HG02870 (cell line): Measurements from ENCODE around the gene LRPAP1.

ENCODE experiments used
- ATAC-seq: cut with Tn5 transposase; IDR thresholded peaks from one replicate; pipeline ENCODE4 v1.9.1; 2021; ENCODE audit warnings: mild to moderate bottlenecking, moderate library complexity; ENCODE audit not compliant: unreplicated experiment

The LRPAP1 gene

DNA sequence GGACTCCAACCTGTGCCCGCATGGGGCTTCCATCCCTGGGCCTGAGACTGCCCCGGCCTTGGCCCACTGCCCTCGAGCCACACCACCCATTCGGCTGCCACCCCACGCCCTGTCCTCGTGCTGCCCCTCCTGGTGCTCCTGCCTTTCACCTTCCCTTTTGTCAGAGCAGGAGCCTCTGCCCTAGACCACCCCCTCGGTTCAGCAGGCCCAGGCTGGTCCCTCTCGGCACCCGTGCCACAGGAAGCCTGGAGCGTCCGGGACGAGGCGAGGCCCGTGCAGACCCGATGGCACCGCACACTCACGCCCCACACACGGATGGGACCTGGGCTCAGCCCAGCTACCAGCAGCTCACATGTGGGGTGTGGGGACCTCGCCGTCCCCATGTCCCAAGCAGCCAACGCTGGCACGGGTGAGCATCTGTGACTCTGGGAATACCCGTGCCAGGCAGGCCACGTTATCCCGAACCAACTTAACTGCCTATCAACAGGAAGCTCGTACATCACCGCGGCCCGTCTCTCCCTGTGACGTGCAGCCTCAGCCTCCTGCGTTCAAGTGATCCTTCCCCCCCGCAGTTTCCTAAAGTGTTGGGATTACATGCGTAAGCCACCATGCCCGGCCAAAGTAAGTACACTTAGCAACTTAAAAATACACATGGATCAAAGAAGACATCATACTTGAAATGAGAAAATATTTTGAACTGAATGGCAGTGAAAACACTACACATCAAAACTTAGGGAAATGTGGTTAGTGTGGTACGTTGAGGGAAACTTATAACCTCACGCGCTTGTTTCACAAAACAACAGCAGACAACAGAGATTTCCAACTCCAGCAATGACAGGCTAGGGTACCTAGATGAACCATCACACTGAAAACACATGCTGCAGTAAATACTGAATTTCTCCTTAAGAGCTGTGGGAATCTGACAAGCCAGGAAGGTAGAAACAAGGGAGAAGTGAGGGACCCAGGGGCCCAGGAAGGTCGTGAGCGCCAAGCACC, 29.0 kb downstream of the LRPAP1 start:
- no peak for ATAC-seq

DNA sequence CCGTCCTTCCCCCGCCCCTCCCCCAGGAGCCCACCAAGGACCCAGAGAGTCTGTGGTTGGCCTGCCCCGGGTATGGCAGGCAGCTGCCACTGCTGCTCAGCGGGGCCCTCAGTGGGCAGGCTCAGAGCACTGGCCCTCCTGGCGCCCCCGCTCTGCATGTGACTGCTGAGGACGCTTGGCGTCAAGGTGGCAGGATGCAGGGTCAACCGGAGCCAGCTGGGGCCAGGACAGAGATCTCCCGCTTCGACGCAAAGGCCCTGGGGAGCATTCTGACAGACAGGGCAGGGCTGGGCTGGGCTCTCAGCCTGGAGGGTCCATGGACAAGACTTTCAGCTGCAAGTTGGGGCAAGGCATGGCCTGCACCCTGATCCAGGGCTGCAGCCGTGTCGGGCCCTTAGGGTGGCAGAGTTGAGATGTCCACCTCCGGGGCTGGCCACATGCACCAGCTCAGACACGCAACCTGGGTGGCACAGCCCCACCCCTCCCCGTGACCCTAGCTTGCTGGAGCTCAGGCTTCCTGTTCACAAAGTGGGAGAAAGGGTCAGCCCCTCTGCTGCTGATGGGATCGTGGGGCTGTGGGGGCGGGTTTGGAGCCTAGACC, 30.3 kb downstream of the LRPAP1 start:
- ATAC-seq = no peak

DNA sequence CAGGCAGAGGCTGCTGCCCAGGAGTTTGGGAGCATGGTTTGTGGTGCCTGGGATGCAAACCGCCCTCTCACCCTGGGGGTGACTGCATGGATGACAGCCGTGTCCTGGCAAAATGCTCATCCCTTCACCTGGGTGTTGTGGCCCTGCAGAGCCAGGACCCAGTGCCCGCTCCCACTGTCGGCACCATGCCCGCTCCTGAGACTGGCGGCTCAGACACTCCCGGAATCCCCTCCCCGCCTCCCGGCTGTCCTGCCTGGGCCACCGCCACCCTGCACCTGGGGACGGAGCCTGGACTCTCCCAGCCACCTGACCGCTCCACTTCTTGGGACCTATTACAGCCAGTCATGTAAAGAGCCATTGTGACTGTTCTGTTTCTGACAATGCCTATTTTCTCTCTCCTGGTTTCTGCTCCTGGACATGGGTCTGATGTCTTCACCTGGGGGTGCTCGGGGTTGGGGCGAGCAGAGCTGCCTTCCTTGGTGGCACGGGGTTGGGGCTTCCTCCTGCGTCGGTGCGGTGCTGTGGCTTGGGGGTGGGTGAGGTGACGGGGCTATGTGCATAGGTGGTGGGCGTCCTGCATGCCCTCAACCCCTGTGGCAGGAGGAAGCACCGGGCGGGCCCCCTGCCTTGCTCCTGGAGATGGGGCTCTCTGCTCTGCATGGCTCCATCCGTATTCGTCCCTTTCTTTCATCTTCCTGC, 30.9 kb downstream of the LRPAP1 start:
- no peak for ATAC-seq

DNA sequence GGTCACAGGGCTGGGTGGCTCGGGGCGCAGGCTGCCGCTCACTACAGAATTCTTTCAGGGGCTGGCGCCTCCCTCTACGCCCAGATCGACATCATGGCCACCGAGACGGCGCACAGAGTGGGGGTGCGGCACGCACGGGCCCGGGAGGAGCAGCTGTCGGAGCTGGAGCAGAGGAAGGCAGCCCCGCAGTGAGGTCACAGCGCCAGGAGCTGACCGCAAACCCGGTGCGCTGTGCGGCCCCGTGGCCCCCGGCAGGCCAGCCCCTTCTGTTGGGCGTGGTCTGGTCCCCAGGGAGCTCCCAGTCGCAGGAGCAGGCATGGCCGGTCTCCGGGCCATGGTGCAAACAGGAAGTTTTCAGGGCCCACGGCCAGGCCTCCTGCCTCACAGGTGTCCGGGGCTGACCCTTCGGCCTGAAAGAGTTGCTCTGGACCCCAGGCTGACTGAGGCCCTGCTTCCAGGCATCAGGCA, 31.6 kb downstream of the LRPAP1 start:
- ATAC-seq = no peak

DNA sequence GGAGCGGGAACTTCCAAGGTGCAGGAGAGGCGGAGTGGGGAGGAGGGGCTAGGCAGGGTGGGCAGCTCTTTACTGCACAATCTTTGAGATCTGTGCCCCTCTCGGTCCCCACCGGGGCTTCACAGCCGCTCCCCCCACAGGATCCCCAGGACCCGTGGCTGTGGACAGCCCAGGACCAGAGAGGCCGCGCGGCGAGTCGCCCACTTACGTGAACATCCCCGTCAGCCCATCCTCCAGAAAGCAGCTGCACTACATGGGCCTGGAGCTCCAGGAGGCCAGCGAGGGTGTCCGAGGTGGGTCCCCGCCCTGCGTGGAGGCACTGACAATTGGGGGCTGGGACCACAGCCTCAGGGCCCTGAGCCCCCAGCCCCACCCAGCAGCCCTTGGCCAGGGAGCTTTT, 32.1 kb downstream of the LRPAP1 start:
- no peak for ATAC-seq

DNA sequence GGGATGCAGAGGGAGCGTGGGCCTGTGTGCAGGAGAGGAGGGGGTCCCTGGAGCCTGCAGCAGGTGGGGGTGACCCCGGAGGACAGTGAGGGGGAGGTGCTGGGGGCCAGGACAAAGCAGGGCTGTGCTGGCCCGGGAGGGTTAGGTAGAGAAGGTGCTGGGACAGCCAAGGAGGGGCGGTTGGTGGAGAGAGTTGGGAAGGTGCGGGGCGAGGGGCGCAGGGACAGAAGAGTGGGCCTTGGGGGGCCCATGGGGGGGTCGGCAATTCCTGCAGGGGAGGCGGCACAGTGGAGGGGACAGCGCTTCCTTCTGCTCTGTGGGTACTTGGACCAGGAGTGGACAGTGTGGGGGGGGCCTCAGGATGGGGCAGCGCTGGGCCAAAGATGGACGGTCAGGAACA, 32.5 kb downstream of the LRPAP1 start:
- ATAC-seq = no peak

DNA sequence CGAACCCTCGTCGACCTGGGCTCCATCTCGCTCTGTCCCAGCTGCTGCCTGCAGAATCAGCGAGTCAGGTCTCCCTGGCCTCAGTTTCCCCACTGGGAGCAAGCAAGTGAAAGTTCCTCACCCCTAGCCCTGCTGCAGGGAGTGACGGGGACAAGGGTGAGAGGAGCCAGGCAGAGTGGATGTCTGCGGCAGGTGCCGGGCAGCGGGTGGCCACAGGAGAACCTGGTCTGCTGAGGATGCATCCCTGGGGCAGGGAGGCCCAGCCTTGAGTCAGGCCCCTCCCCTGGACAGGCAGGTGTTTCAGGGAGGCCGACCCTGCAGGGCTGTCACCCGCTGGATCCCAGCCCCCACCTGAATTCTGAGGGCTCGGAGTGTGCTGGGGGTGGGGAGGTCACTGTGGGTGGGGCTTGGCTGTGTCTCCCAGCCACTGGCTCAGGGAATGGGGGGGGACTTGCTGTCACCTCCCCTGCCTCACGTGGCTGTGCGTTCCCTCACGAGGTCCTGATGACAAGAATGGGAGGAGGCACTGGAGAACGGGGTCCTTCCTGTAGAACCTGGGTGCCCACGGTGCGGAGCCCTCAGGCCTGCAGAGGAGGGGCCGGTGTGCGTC, 33.2 kb downstream of the LRPAP1 start:
- no peak for ATAC-seq

DNA sequence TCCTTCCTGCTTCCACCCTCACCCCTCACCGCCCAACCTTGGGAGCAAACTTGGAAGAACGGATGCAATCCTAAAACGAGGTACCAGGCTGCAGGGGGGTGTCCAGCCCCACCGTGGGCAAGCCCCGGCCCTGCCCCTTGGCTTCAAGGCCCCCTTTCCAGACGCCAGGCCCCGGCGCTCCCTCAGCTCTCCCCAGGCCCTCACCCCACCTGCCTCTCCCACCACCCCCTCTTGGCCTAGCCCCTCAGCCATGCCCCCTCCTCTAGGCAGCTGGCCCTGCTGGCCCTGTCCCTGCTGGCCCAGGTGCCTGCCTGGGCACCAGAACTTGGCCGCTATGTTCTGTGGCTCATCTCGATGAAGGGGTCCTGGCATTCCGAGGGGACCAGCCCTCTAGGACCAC, 33.8 kb downstream of the LRPAP1 start:
- ATAC-seq = no peak

DNA sequence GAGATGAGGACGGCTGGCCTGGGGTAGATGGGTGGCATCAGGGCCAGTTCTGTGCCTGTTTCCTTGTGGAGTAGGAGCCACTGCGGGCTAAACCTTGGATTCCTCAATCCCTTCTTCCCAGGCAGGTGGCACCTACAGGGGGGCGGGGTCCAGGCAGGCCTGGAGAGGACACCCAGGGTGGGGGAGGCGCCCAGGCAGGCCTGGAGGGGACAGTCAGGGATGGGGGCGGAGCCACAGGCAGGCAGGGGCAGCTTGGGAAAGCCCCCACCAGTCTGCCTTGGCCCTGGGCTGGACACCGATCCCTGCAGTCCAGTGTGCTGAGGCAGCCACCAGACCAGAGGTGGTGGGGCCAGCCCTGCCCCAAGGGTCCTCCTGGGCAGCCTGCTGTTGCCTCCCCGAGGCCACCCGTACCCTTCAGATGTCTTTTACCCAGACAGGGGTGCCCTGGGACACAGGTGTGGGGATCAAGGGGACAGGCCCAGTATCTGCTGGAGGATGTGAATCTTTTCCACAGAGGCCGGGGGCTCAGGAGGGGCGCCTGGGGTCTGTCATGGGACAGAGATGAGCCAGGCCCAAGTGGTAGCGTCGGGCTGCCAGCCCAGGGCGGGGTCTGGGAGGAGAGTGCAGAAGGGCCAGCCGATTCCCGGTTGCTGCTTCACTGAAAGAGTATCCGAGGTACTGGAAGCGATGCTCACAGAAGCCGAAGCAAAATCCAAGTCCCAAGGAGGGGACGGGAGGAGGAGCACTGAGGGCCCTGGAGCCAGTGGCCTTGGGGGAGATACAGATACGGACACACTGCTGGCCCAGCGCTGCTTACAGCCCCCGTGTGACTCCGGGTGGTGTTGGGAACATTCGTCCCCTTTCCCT, 34.5 kb downstream of the LRPAP1 start:
- no peak for ATAC-seq

DNA sequence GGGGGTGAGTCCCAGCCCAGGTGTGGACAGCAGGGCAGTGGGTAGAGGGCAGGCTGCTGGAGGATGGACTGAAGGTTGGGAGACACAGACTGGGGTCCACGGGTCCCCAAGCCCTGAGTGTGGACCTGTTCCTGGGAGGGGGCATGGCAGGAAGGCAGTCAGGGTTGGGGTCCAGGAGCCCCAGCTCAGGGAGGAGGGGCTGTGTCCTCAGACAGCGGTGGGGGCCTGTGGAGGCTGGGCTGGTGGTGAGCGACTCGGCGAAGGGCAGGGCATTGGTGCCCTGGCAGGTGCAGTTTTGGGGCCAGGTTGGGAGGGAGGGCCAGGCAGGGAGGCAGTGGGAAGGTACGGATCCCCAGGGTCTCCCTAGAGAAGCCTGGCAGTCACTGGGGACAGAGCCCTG, 35.1 kb downstream of the LRPAP1 start:
- ATAC-seq = no peak

DNA sequence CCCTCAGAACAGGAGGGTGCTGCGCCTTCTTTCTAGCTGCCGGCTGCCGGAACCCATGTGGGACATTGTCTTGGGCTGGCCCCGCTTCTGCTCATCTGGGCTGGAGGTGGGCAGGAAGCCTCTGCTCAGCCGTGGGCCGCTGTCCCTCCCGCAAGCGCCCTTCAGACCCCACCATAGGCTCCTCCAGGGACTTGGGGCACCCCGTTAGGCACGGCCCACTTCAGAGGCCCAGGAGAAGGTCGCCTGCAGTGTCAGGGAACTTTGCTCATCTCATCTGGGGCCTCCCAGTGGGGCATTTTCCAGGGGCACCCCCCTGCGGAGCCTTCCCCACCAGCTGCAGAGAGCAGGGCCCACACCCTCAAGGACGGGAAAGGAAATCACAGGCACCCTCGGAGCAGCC, 36.2 kb downstream of the LRPAP1 start:
- ATAC-seq = no peak

DNA sequence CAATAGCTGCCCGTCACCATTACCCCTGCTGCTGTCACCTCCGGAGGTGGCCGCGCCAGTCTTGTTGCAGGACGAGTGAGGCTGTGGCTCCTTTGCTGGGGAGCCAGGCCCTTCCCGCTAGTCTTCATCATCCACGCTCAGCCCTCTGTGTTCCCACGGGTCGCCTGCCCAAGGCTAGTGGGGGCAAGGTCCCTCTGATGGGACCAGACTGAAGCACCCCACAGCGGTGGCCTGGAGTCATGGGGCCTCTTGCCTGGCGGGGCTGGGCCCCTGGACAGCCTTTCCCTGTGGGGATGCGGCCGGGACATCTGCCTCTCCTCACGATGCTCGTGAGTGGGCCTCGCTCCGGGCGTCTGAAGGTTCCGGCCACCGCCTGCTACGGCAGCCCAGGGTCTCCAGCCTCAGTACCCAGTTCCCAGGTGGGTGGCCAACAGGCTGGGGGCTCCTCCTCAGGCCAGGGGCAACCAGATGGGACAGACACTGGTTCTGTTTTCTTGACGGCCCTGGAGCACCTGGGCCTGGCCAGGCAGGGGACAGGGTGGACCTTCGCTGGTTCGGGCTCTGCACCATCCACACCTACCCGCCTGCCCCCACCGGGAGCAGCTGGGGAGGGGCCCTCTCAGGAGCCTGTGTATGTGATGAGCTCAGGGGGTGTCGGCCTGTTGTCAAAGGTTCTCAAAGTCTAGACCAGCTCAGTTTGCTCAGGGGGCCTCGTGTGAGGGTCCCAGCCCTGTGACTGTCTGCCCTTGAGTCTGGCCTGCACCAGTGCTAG, 36.8 kb downstream of the LRPAP1 start:
- no peak for ATAC-seq

DNA sequence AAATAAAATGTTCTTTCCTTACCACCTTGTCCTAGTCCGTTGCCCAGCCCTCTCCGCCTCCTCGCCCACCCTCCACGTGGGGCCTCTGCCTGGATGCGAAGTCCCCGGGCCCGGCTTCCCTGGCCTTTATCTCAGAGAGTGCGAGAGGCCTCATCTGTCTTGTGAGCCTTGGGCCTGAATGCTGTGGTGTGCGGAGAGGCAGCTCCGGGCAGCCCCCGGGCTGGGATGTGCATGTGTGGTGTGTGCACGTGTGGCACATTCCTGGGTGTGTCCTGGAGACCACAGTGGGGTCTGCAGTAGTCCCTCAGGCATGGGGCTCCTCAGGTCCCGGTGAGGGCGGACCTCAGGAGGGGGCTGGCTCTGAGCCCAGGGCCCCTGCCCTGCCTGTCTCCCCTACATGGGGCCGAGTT, 37.8 kb downstream of the LRPAP1 start:
- ATAC-seq = no peak

DNA sequence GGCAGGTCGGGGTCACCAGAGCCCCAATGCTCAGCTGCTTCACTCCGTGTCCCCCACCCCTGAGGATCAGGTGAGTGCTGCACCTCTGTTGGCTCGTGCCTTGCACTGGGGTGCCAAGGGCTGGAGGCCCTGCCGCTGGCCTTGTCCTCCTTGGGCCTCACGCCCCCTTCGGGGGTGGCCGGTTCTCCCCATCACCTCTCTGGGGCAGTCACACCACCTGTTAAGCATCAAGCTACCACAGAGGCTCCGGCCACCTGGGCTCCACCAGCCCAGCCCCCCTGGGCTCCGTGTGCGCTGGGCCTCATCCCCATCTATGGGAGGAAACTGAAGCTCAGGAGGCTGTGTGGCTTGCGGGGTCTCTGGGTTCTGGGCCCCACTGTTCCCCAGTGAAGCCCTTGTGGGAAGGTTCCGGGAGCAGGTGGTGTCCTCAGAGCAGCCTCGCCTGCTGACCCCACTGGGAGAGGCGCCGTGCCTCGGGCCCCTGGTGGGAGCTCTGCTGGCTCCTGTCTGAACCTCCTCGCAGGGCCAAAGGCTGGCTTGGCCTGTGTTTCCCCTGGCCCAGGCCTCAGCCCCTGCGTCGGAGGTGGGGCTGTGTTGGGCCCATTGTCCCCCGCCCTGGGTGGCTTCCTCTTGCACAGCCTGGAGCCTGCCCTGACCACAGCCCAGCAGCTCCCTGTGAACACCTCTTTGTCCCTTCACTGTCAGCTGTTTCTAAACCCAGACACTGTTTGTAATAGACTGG, 38.3 kb downstream of the LRPAP1 start:
- ATAC-seq = no peak

DNA sequence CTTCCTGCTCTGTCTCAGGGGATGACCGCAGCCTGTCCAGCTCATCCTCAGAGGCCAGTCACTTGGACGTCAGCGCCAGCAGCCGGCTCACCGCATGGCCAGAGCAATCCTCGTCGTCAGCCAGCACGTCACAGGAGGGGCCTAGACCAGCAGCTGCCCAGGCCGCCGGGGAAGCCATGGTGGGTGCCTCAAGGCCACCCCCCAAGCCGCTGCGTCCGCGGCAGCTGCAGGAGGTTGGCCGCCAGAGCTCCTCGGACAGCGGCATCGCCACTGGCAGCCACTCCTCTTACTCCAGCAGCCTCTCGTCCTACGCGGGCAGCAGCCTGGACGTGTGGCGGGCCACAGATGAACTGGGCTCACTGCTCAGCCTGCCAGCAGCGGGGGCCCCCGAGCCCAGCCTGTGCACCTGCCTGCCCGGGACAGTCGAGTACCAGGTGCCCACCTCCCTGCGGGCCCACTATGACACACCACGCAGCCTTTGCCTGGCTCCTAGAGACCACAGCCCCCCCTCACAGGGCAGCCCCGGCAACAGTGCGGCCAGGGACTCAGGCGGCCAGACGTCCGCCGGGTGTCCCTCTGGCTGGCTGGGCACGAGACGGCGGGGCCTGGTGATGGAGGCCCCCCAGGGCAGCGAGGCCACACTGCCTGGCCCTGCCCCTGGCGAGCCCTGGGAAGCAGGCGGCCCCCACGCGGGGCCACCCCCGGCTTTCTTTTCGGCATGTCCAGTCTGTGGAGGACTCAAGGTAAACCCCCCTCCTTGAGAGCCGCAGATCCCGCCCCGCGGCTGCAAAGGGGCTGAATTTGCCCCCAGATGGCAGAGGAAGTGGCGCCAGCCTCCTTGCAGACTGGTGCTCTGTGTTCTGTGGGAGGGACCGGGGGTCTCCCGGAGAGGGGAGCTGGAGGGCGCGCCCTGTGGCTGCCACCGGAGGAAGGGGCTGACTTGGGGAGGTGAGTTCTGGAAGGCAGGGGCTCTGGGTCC, 39.2 kb downstream of the LRPAP1 start:
- ATAC-seq = no peak

DNA sequence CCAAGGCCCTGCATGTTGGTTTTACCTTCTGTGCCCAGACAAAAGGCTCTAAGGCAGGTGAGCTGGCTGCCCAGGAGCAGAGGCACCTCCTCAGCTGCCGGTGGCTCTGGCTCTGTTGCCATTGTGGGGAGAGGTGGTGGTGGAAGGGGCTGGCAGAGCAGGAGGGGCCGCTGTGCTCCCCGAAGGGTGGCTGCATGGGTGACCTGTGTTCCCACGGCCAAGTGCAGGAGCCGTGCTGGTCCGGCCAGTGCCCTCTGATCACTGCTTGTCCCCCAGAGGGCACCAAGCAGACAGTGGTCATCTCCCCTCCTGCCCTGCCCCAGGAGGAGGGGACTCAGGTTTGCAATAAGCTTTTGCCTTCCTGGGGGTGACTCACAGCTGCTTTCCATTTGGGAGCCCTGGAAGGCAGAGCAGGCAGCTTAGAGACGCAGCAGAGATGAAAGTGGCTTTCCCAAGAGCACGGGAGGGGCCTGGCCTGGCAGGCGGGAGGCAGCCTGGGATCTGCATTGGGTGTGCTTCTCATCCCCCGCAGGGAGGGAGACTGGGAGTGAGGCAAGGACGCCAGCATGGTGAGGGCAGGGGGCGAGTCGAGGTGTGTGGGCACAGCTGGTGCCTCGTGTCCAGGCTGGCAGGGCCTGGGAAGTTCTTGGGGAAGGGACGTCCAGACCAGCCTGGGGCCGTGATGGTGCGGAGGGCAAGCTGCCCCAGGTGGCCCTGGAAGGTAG, 40.4 kb downstream of the LRPAP1 start:
- no peak for ATAC-seq

DNA sequence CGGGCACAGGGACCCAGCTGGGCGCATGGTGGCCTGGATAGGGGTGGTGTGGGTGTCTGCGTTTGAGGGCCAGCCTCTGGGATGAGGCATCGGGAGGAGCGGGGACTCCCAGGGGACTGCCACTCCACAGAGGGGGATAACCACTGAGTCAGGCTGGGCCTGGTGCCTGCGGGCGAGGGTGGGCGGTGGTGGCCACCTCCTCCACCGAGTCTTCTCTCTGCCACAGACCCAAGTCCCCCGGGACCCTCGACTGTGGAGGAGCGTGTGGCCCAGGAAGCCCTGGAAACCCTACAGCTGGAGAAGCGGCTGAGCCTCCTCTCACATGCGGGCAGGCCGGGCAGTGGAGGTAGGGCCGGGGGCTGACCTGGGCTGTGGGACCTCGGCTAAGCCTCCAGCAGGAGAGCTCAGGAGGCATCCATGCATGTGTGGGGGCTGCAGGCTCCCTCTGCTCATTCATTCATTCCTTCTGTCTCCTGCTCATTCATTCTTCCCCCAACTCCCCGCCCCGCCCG, 42.7 kb downstream of the LRPAP1 start:
- ATAC-seq = no peak
